SW480 (cell line): ENCODE data around the gene AP2A2.
A peak's percentile ranks its signal among the peaks of the same experiment; 100 is the strongest.

ENCODE experiments used
- DNase-seq: peaks from one replicate; pipeline ENCODE4 v3.0.0-alpha.2; 2016; ENCODE audit warnings: low spot score

AP2A2 gene

DNA sequence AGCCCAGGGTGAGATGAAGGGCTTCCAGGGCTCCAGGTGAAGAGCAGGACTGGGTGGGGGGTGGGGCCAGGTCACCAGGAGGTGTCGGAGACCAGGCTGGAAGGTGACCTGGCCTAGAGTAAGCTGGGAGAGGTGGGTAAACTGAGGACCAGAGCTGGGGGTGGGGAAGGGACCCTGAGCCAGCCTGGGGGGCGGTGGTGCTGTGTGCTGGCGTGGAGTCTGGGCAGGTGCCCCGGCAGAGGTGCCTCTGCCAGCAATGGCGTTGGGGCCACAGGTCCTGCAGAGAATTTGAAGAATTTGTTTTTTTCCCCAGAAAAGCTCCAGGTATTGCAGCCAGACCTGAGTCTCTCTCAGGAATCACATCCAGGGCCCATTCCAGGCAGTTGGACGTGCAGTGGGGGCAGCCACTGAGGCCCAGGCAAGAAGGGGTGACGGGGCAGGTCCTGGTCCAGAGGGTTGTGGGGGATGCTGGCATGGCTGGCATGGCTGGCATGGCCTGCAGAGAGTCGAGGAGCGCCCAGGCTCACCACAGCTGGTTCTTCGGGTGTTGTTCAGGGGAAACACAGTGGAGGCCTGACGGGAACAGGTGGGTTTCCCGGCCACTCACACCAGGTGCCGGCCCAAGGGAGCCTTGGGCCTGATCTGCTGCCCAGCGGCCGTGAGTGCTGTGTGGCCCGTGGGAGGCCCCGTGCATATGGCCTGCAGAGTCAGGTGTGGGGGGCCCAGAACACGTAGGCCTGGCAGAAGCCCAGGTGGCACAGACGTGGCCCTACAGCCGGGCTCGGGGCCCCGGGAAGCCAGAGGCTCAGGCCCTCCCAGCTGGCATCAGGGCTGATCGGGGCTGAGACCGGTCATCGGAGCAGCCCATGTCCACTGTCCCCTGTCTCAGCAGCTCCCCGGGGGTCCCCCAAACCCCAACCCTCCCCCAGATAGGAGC is 117.2 kb downstream of the AP2A2 start:
- DNase-seq: no peak

DNA sequence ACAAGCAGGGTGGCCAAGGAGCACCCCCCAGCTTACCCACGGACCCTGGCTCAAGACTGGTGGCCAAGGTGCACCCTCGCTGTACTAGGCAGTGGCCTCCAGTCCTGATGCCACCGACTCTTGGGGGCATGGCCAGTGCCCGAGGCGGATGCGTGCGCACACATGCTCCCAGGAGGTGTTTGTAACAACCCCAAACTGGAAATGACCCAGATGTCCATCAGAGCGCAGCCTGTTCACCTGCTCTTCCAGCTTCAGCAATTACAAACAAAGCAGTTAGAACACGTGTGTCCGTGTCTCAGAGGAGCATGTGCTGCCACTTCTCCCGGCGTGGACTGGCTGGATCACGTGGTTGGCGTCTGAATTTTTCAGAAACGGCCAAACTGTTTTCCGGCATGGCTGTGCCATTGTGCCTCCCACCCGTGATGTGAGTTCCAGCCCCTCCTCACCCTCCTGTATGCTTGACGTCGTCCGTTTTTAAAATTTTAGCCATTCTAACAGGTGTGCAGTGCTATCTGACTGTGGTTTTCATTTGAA is 118.0 kb downstream of the AP2A2 start:
- DNase-seq: no peak

DNA sequence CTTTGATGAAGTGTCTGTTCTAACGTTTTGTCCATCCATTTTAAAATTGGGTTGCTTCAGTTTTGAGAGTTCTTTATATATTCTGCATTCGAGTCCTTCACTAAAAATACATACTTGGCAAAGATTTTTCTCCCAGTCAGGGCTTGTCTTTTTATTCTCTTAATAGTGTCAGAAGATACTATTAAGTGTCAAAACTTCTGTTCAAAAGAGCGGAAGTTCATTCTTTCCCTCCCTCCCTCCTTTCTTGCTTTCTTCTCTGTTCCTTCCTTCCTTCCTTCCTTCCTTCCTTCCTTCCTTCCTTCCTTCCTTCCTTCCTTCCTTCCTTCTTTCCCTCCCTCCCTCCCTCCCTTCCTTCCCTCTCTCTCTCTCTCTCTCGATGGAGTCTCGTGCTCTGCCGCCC is 118.5 kb downstream of the AP2A2 start:
- no peak for DNase-seq

DNA sequence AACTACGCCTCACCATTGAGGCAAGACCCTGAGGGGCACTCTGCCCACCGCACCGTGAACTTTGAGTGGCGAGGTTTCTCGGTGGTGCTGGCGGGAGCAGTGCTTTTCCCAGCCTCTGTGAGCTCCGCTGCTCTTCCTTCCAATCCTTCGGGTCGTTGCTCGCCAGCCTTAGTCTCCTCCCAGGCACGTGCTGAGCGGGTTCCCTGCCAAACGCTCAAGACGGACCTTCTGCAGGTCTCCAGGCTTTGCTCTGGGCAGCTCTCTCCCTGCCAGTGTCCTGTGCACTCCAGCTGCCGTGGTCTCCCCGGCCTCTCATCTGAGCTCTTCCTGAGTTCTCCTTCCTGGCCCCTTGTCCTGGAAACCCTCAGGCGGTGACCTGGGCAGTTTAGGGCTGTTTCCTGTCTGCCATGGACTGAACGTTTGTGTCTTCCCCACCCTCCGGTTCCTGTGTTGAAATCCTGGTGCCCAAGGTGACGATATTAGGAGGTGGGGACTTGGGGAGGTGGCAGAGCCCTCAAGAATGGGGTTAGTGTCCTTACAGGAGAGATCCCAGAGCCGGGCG is 122.0 kb downstream of the AP2A2 start:
- no peak for DNase-seq

DNA sequence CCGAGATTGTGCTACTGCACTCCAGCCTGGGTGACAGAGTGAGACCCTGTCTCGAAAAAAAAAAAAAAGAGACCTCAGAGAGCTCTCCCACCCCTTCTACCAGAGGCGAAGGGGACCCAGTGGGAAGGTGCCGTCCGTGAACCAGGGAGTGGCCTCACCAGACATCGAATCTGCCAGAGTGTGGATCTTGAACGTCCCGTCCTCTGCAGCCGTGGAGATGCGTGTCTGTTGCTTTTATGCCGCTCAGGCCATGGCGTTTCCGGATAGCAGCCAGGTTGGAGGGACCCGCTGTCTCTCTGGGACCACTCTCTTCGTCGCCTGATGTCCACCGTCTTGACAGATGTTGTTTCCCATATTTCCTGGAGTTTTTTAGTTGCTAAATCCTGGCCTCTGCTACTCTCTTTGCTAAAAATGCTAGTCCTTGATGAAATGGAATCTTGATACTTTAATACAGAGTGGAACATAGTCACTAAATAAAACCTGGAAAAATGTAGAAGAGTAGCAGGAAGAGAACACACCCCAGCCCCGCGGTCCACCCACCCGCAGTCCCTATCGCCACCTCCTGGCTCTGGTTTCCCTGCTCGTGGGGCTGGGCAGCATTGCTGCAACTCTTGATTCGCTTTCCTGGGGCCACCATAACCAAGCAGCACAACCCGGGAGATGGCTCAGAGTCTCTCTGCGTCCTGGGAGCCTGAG is 122.9 kb downstream of the AP2A2 start:
- no peak for DNase-seq

DNA sequence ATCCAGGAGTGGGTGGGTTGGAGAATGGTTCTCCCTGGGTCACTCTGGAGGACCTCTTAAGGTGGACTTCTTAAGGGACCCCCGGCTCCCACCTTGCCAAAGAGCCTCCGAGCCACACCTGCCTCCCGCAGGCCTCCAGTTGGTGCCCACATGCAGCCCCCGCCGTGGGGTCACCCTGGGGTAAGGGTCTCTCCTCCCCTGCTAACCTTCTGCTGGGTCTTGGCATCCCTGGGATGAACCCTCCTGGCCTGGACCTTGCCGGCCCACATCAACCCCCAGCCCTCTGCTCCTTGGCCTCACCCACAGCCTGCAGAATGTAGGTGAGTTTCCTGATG is 123.4 kb downstream of the AP2A2 start:
- no peak for DNase-seq

DNA sequence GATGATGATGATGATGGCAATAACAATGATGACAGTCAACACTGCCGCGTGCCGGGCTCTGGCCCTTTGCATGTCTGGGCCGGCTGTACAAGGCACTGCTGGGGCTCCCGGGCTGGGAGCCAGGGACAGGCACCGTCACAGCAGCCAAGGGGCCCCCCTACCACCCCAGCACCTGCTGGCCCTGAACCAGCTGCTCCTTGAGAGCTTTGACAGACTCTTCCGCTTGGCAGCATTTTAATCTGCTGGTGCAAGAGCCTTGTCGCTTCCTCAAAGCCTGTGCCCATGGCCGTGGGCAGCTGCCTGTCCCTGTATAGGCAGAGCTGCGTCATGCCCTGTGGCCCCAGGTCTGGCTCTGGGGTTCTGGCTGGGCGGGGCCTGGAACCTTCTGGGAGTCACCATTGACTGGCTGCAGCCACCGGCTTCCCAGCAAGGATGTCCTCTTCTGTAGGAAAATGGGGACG is 123.8 kb downstream of the AP2A2 start:
- no peak for DNase-seq

DNA sequence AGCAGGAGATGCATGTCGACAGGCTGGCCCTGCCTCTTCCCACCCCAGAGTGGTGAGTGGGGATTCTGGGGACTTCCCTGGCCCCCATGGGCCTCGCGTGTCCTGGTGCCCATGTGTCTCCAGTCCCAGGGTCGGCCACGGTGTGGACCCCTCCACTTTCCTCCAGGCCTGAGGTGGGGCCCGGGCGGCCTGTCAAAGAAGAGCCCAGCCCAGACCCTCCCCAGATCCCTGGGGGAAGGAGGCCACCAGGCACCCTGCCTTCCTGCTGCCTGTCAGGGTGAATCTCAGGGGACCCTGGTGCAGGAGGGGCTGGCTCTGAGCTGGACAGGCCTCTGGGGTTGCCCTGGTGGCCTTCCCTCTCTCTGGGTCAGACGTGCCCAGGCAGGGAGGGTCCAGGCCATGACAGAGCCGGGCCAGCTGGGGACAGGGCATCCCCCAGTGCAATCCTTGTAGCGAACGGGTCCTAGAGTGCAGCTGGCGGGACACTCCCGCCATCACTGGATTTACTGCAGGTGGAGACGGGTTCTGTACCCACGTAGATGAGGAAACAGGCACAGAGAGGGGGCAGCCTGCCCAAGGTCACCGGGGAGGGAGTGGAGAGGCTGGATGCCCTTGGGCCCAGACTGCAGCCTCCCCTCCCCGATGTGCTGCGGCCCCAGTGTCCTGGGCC is 124.4 kb downstream of the AP2A2 start:
- DNase-seq: no peak

DNA sequence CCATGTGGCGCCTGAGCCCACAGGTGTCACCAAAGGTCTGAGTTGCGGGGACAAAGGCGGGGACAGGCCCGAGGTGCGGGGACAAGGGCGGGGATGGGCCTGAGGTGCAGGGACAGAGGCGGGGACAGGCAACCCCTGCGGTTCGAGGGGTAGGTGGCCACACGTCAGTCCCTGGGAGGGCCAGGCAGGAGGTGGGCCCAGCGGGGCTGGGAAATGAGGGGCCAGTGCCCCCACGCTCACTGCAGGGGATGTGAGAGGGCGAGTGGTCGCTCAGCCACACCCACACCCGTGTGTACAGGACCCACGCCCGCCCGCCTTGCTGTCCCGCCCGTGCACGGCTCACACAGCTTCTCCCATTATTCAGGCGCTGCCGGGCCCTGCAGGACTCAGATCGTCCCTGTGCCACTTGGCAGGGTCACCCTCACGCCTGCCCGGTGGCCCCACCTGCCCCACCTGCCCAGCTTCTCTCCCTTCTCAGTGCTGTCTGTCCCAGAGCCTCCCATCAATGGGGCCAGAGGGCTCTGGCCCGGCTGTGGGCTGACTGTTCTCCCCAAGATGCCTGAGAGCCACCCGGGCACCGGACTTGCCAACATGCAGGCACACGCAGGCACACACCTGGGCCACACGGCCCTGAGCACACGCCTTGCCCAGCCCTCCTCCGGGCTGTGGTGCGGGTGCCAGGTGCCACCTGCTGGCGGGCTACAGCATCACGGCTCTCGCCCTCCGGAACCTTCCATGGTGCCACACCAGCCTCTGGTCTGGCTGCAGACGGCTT is 125.1 kb downstream of the AP2A2 start:
- DNase-seq: peak; percentile 75

DNA sequence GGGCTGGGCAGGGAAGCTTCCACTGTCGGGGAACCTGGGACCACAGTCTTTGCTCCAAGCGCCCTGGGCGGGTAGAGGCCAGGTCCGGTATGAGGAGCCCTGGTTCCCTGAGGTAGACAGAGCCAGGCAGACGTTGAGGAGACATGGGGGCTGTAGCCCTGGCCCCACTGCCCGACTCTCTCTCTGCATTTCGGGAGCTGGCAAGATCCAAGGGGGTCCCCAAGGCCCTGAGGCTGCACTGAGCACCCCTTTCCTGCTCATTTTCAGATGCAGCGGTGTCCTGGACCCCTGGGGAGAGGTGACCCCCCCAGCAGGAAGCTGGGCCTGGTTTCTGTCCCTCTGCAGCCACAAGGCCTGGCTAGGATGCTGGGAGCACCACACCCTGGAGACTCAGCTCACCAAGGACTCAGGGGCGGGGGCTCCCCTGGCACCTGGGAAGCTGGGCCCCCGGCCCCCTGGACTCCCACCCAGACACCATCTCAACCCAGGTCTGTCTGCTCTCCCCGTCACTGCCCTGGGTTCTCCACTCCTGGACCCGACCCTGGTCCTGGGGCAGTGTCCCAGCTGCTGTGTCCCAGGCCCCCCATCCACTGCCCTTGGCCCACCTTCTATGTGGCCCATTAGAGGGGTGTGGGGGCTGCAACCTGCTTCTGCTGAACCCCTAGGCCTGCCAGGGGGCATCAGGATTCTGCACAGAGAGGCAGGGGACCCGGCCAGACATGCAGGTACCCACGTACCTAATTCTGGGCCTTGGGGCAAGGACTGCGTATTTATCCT is 125.9 kb downstream of the AP2A2 start:
- DNase-seq: no peak

DNA sequence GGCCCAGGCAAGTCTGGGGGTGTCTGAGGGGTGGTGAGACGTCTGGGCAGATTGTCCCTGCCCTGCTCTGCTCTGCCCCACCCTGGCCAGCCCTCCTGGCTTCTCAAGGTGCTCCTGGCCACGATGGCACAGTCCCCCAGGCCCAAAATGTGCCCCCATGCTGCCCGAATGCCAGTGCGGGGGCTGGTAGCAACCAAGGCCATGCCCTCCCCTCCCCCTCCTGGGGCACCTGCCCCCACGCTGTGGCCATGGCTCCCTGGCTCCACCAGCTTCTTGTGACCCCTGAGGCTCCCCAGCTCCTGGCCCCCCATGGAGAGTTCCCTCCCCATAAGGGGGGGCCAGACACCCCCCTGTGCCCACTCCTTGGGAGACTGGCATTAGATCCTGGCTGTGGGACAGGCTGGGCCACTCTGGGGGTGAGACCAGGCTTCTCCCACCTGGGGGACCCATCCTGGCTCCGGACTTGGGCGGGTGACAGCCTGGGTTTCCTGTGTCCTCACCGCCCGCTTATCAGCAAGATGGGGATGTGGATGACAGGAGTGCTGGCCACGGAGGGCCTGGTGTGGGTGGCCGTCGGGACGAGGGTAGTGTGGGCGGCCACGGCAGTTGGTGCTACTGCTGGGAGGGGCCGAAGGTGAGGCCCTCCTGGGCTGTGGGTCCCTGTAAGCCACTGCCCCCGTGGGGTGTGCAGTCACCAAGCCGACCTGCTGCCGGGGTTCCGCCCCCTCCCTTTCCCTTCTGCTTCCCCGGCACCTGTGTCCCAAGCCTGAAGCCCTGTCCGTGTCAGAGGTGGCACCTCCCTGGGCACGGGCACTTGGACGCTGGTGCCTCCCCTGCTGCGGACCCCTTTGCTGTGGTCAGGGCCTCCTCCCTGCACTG is 126.7 kb downstream of the AP2A2 start:
- peak; percentile 37 for DNase-seq

DNA sequence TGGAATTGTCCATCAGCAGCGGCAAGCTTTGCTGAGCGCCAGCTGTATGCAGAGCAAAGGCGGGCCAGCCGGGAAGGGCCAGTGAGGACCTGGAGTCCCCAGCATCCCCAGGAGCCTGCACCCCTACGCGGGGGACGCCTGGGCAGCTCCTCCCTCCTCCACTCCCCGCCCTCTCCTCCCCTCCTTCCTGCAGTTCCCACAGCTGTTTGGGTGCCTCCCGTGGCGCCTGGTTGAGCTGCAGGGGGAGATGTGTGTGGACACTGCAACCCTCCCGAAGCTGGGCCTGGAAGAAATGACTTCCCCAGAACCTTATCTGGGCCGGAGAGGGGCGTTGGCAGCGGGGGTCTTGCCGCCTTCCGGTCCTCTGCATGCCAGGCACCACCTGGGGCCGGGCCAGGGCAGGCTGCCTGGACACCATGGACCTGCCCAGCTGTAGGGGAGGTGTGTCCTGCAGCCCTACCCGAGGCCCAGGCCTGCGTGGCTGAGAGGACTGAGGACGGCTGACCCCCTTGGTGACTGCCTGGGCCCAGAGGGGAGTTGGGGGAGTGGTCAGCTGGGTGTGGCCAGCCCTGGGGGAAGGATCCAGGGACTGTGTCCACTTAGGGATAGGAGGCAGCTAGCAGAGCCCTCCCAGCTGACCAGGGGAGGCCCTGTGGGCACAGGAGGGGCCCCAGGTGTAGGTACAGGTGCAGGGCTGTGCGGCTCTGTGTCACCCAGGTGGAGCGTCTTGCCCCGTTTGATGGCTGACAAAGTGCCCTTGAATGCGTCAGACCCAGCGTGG is 127.6 kb downstream of the AP2A2 start:
- DNase-seq: peak; percentile 41

DNA sequence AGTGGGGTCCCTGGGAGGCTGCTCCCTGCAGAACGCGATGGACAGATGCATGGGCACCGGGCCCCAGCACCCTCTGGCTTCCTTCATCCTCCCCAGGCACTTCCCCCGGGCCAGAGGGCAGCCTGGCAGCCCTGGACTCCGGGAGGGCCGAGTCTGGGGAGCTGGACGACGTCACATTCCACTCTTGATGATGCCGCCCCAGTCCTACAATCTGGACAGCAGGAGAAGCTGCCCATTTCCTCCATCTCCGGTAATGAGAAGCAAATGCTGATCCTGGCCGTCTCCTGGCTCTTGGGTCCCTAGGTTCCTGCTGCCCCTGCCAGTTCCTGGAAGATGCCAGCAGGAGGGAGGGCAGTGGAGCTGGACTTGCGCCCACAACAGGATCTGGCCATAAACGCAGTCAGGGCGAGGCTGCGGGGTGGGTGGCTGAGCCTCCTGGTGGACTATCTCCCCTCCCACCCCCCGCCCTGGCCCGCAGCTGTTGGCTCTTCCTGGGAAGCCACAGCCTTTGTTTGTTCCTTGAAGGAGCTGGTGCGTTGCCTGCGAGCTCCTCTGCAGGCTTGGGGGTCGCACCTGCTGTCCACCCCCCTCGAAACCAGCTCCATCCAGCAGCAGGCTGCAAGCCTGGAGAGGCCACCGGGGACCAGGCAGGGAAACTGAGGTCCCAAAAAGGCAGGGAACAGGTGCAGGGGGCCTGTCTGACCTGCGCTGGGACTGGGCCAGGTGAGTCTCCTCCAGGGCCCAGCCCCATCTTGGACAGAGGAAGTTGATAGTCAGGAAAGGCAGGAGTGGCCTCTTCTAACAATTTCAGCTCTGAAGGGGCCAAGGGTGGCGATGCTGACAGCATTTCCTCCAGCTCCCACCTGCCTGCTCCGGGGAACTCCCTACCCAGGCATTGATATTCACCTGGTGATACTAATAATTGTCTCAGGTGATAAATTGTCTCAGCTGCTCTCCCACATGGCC is 128.8 kb downstream of the AP2A2 start:
- no peak for DNase-seq

DNA sequence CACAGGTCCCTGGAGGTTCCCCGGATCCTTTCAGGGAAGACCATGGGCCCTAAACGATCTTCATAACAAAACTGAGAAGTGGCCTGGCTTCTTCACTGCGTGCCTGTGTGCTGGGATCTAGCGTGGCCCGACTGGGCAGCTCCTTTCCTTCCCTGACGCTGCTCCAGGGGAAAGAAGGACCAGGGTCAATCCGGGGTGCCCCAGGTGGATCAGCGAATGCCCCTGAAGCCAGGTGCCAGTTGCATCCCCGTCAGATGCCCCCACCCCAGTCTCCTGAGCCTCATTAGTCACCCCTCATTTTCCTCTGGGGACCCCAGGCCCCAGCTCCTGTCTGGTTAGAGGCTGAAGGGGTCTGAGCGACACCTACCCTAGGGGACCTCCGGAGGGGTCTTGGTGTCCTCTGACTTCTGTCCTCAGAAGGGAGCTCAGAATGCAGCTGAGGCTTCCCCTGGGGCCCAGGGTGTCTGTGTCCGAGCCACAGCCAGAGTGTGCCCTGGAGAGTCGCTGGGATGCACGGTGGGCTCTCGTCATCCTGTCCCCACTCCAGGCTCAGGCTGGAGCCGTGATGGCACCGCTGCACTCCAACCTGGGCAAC is 129.5 kb downstream of the AP2A2 start:
- no peak for DNase-seq

DNA sequence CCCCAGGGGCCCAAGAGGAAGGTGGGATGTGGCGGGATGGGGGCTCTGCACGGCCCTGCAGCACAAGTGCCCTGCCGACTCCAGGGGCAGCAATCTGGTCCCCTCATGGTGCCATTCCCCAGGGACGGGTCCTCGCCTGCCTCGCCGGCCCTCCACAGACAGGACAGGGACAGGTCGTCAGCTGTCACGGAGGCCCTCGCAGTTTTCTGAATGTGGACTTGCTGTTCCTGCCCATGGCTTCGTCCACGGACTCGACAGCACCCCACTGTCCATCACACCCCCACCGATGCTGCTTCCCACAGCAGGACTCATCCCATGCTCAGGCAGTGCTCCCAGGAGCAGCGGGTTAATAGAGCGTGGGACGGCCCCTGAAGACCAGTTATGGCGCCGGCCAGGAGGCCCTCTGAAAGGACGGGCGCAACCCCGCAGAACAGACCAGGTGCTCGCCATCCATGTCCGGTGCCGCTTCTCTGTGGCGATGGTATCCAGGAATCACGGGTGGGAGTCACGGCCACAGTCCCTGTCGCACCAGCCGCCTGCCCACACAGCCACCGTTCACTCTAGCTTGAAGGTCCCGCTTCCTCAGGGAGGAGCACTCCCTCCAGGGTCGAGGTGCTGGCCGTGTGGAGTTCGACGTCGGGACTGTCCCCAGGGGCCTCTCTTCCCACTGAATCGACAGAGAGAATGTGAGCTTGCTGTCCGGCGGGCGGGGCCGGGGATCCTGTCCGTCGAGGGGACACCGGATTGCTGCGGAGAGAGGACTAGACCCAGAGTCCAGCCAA is 130.5 kb downstream of the AP2A2 start:
- no peak for DNase-seq

DNA sequence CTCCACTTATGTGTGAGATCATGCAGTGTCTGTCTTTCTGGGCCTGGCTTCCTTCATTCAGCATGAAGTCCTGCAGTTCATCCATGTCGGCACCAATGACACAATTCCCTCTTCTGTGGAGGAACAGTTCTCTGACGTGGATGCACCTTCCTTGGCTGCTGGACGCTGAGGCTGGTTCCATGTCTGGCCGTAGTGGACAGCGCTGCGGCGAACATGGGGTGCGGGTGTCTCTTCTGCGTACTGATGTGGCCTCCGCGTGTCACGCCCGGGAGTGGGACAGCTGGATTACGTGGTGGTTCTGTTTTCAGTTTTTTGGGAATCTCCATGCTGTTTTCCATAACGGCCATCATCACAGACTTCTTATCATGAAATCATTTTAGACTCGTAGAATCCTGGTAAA is 132.1 kb downstream of the AP2A2 start:
- no peak for DNase-seq
